K562 (cell line): ENCODE data around the gene MANBA. TPM values are rescaled to one million over a fixed set of nuclear protein-coding genes. Genes with fewer than 3 reads are reported as not detected.

Source experiments
- ATAC-seq: fragments of 200-7000 bp; cut with Tn5 transposase; 3 replicates; pipeline ENCODE4 v1.9.1; 2020; ENCODE audit warnings: moderate library complexity
- BruUV-seq: library from RNA; stranded (reverse); fragments of 400-500 nt; replicated peaks from 2 replicates; lab custom pipeline; 2021; lab: Mats Ljungman, UMichigan
- CTCF ChIA-PET: fragments of 300-600 bp; formaldehyde crosslinking; extraction: SDS; loops from one replicate; lab custom pipeline; 2021; ENCODE audit warnings: low intra/inter-chr PET ratio; lab: Yijun Ruan, JAX
- POLR2A ChIA-PET: fragments of 300-600, 350-650 bp; sonication (Branson Sonifier 250); formaldehyde crosslinking; extraction: SDS; loops from one replicate; lab custom pipeline; 2021; ENCODE audit warnings: antibody characterized with exemption, inconsistent platforms; lab: Yijun Ruan, JAX
- DNase-seq, 4 experiments: peaks; one replicate each; pipeline versions ENCODE4 v3.0.0 to v3.0.0-alpha.2; 2011 to 2018; ENCODE audit warnings: low spot score in 3 of 4, mixed read lengths in 3 of 4; ENCODE audit errors: extremely low read depth in 1 of 4
- FAIRE-seq: peaks from 2 replicates; lab custom pipeline; 2011; peaks lifted over from hg19 to GRCh38; lab: Jason Lieb, UNC
- H2AFZ ChIP-seq: 2 replicates; pipeline ENCODE4 v1.6.0; 2011; ENCODE audit warnings: low read depth, low read length, control low read depth, inconsistent platforms
- H3K27ac ChIP-seq: fragments of 200-600 bp; 3 replicates; pipeline ENCODE4 v1.8.0; 2011; ENCODE audit warnings: low read depth, mild to moderate bottlenecking, control low read depth, inconsistent platforms, low read length, moderate library complexity, mixed read lengths; ENCODE audit errors: extremely low read depth
- H3K27me3 ChIP-seq, 2 experiments: fragments of 300-600 bp in 1 of 2; 2 replicates in 1 of 2; 3 replicates in 1 of 2; pipeline versions ENCODE4 v1.6.0 to v1.8.0; 2011; ENCODE audit warnings: inconsistent platforms in 2 of 2, low read length in 2 of 2, mild to moderate bottlenecking in 1 of 2, mixed read lengths in 1 of 2, moderate library complexity in 1 of 2; ENCODE audit not compliant: control insufficient read depth in 2 of 2, insufficient read depth in 2 of 2
- H3K36me3 ChIP-seq: fragments of 300-600 bp; 3 replicates; pipeline ENCODE4 v1.8.0; 2011; ENCODE audit warnings: mild to moderate bottlenecking, low read length, inconsistent platforms; ENCODE audit not compliant: control insufficient read depth, insufficient read depth
- H3K4me1 ChIP-seq, 2 experiments: fragments of 200-600 bp in 1 of 2; replicated peaks in 1 of 2; 2 replicates in 1 of 2; 3 replicates in 1 of 2; pipeline versions ENCODE4 v1.5.1 to v1.8.0; 2011; ENCODE audit warnings: inconsistent platforms in 2 of 2, low read length in 2 of 2, mild to moderate bottlenecking in 1 of 2, mixed read lengths in 1 of 2, moderate library complexity in 1 of 2; ENCODE audit not compliant: control insufficient read depth in 2 of 2, insufficient read depth in 2 of 2
- H3K4me2 ChIP-seq: 2 replicates; pipeline ENCODE4 v1.6.1; 2011; ENCODE audit warnings: low read length, control low read depth, inconsistent platforms, mixed read lengths; ENCODE audit not compliant: insufficient read depth
- H3K4me3 ChIP-seq: fragments of 200-600 bp; sonication (generic), shearing (Covaris generic); 2 replicates; pipeline ENCODE4 v1.5.1; 2016; ENCODE audit warnings: control low read depth, inconsistent platforms
- H3K79me2 ChIP-seq: fragments of 200-600 bp; 3 replicates; pipeline ENCODE4 v1.8.0; 2011; ENCODE audit warnings: low read length, inconsistent platforms; ENCODE audit not compliant: control insufficient read depth, insufficient read depth
- H3K9ac ChIP-seq, 2 experiments: 2 replicates each; pipeline versions ENCODE4 v1.6.0 to v1.6.1; 2011; ENCODE audit warnings: low read depth in 2 of 2, low read length in 2 of 2, control low read depth in 1 of 2, inconsistent platforms in 1 of 2, mild to moderate bottlenecking in 1 of 2, mixed read lengths in 1 of 2; ENCODE audit not compliant: insufficient read depth in 1 of 2
- H3K9me1 ChIP-seq: one replicate; pipeline ENCODE4 v1.6.0; 2011; ENCODE audit warnings: inconsistent platforms, mild to moderate bottlenecking, low read length, moderate library complexity; ENCODE audit not compliant: control insufficient read depth, insufficient read depth
- H3K9me3 ChIP-seq: replicated peaks from 2 replicates; pipeline ENCODE4 v1.5.1; 2011; ENCODE audit warnings: low read depth, low read length, inconsistent platforms; ENCODE audit not compliant: control insufficient read depth, insufficient read depth
- H4K20me1 ChIP-seq: replicated peaks from 2 replicates; pipeline ENCODE4 v1.6.1; 2011; ENCODE audit warnings: low read length, inconsistent platforms, mixed read lengths; ENCODE audit not compliant: control insufficient read depth, insufficient read depth
- BACH1 ChIP-seq: fragments of 200-800 bp; sonication (Bioruptor generic); IDR thresholded peaks from 2 replicates; pipeline ENCODE4 v1.6.1; 2016; ENCODE audit warnings: missing genetic modification characterization, missing compliant biosample characterization
- CTCF ChIP-seq, 3 experiments: IDR thresholded peaks in 2 of 3; conservative IDR thresholded peaks in 1 of 3; 2 replicates each; pipeline ENCODE4 v1.5.1; 2011 to 2012; ENCODE audit warnings: low read length in 3 of 3, mild to moderate bottlenecking in 3 of 3, control low read depth in 2 of 3, improper control_type of control experiment in 1 of 3, inconsistent platforms in 1 of 3, low read depth in 1 of 3, mixed read lengths in 1 of 3, moderate library complexity in 1 of 3; ENCODE audit not compliant: insufficient read depth in 2 of 3
- E2F1 ChIP-seq: sonication (generic); formaldehyde crosslinking; IDR thresholded peaks from 2 replicates; pipeline ENCODE4 v1.8.1; 2023; ENCODE audit warnings: mild to moderate bottlenecking, missing genetic modification reagents, moderate library complexity
- MYBL2 ChIP-seq, 2 experiments: fragments of 450-650 bp in 1 of 2; sonication (generic) in 1 of 2; formaldehyde crosslinking in 1 of 2; IDR thresholded peaks; 2 replicates each; pipeline versions ENCODE4 v1.6.1 to v1.8.1; 2017 to 2022; ENCODE audit warnings: borderline replicate concordance in 1 of 2, inconsistent platforms in 1 of 2, low read depth in 1 of 2, mild to moderate bottlenecking in 1 of 2, missing genetic modification reagents in 1 of 2, moderate library complexity in 1 of 2
- RREB1 ChIP-seq: fragments of 250-450 bp; sonication (Bioruptor Pico); IDR thresholded peaks from 2 replicates; pipeline ENCODE4 v1.4.0; 2020
- SNRNP70 ChIP-seq: fragments of 200-400 bp; formaldehyde crosslinking; optimal IDR thresholded peaks from 2 replicates; pipeline ENCODE3; 2017; ENCODE audit warnings: low read depth, low read length
- SUPT5H ChIP-seq: fragments of 450-650 bp; IDR thresholded peaks from 2 replicates; pipeline ENCODE4 v1.6.1; 2016
- ZNF124 ChIP-seq: sonication (generic); formaldehyde crosslinking; IDR thresholded peaks from 2 replicates; pipeline ENCODE4 v1.8.1; 2022; ENCODE audit warnings: missing genetic modification reagents
- ZNF133 ChIP-seq: fragments of 250-450 bp; sonication (Bioruptor Pico); IDR thresholded peaks from 2 replicates; pipeline ENCODE4 v1.4.0; 2020; ENCODE audit warnings: mild to moderate bottlenecking
- WGBS: fragments of 100-300 bp; shearing (Covaris generic); methylation state at CpG from one replicate; pipeline ENCODE4 v1.1.6; 2016; ENCODE audit warnings: low coverage, mixed read lengths; ENCODE audit not compliant: insufficient coverage; ENCODE audit errors: missing lambda C conversion rate; 5-methylcytosine and 5-hydroxymethylcytosine counted together
- in situ Hi-C: fragments of 300-500 bp; cut with MboI; formaldehyde crosslinking; loops from 4 replicates; pipeline ENCODE4 v1.15.0; 2018; ENCODE audit warnings: inconsistent platforms, mixed read lengths
- intact Hi-C: fragments of 100-400 bp; cut with micrococcal nuclease; formaldehyde crosslinking; loops from 2 replicates; pipeline ENCODE4 v1.14.2; 2022
- polyA plus RNA-seq, 8 experiments: library from polyadenylated mRNA; depleted of rRNA in 4 of 8; stranded (reverse) in 5 of 8; unstranded in 3 of 8; fragments of >200 nt; fragmentation: Nextera tagmentation in 2 of 8; fragmentation: Illumina TruSeq in 1 of 8; extraction: Ambion mirVana in 2 of 8; extraction: Trizol in 1 of 8; gene quantifications; 2 replicates each; pipeline versions ENCODE4 v1.2.1 to v1.2.3, GENCODE V29; 2011 to 2014; ENCODE audit warnings: inconsistent platforms in 1 of 8, missing spikeins in 1 of 8
- total RNA-seq, 7 experiments: library from RNA; depleted of rRNA in 6 of 7; stranded (reverse); fragments of >200 nt in 6 of 7; fragmentation: Illumina TruSeq in 2 of 7; extraction: Trizol in 2 of 7; gene quantifications; 2 replicates each; pipeline versions ENCODE4 v1.2.1 to v1.2.3, GENCODE V29; 2011 to 2021; ENCODE audit warnings: low replicate concordance in 1 of 7

Gene MANBA
- total and polyA plus RNA-seq, 9 of the 15 experiments (the other 6 are each of a cell fraction or from before 2014, with no cell fraction given) = 1.8 to 12.9 (median 7.7) TPM

DNA sequence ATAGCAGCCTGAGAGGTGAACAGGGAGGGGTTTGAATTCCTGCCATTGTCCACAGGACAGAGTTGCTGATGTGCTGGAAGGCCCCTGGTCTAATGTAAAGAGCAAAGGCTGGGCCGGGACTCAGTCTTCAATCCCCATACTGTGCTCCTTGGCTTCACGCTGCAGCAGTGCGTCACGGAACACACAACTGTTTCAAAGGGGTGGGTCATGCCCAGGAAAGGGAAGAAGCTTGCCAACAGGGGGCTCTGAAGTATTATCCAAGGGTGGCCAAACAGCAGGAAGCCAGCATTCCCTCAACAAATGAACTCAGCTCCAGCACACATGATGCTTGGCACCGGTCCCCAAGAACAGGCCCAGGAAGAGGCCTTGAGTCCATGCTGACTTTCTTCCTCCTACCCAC is 137.1 kb downstream of the MANBA start (continued):
- peak; percentile 25 to 57 (median 50); a peak in 5 of 6 replicates for TF ChIP-seq CTCF (IDR thresholded peaks at IDR 0.05 in 2 of 3, conservative IDR thresholded peaks at IDR 0.05 in 1 of 3; ENCODE audit: insufficient read depth in 2 of 3, low read depth in 1 of 3, low read length in 3 of 3)
- TF ChIP-seq ZNF133 (CRISPR knock-in tag) = no peak

- peak; percentile 93 for FAIRE-seq
- ChIA-PET CTCF (interaction anchor here (0.7 to 2.7 kb wide), 7 partner anchors 189 to 479 kb away, joined by 3 to 21 read pairs (median 8); partner anchors contain the start of gene BDH2), POLR2A (interaction anchor here (0.8 to 1.4 kb wide), 3 partner anchors 9 to 248 kb away, joined by 3 to 4 read pairs (median 4); partner anchors contain the start of genes CISD2 and UBE2D3)
- Histone ChIP-seq H3K4me3 (no peak overlapping the region), H3K9me3 (no peaks in the 10 kb centered on the region), H3K27ac (no peak overlapping the region), H3K4me2 (peak overlapping the region; percentile 13; the same call in 1 of the 2 replicates), H4K20me1 (no peaks in the 10 kb centered on the region), H3K9me1 (no peaks in the 10 kb centered on the region), H2AFZ (peak overlapping the region; percentile 20), H3K9ac (peak overlapping the region in 1 of 2 experiments; percentile 24; a peak in 1 of 4 replicates), H3K27me3 (no peaks in the 10 kb centered on the region), H3K79me2 (no peaks in the 10 kb centered on the region), H3K4me1 (no peaks in the 10 kb centered on the region), H3K36me3 (no peaks in the 10 kb centered on the region)
- in situ Hi-C loops (loop anchor here (5.0 to 25.0 kb wide), 3 partner anchors 386 to 1316 kb away; no protein-coding TSS in a partner anchor), intact Hi-C loops (loop anchor here (1.0 to 10.0 kb wide), 9 partner anchors 172 to 1311 kb away; partner anchors contain the start of genes BDH2 and UBE2D3)
- DNase-seq = peak; percentile 52 to 81 (median 64)
- no TSS peak for BruUV-seq
- WGBS = 27% methylated on average over 8 of the region's 8 CpGs
- ATAC-seq = peak; percentile 95
- TF ChIP-seq ZNF124 = no peak
- no peak for TF ChIP-seq RREB1 (CRISPR knock-in tag)
- TF ChIP-seq SUPT5H = no peak
- TF ChIP-seq MYBL2 (IDR thresholded peaks at IDR 0.05; ENCODE audit: low read depth) = no peak
- TF ChIP-seq MYBL2 (CRISPR knock-in tag; IDR thresholded peaks at IDR 0.05; ENCODE audit: borderline replicate concordance) = no peak
- TF ChIP-seq SNRNP70 = no peak
- no peak for TF ChIP-seq E2F1
- no peak for TF ChIP-seq BACH1 (tag)
These were observed 139.9 kb downstream of the MANBA start for GRCh38 chr4:102620697-102621497.
